Caki2 (cell line): ENCODE data around the gene PPP1R12B. TPM values are rescaled to one million over a fixed set of nuclear protein-coding genes. Genes with fewer than 3 reads are reported as not detected.

ENCODE experiments used
- DNase-seq: peaks from one replicate; pipeline ENCODE4 v3.0.0-alpha.2; 2015; ENCODE audit warnings: low read depth
- in situ Hi-C: cut with HindIII; loops from 2 replicates; pipeline ENCODE4 v1.10.0; 2016; ENCODE audit warnings: low sequenced_read_pairs, low pct_unique_long_range_greater_than_20kb, mixed read lengths
- total RNA-seq: library from RNA; depleted of rRNA; stranded (reverse); fragments of >200 nt; shearing (Covaris generic); gene quantifications from 2 replicates; pipeline ENCODE4 v1.2.3, GENCODE V29; 2014; ENCODE audit warnings: low replicate concordance; rRNA removed

The PPP1R12B gene
- total RNA-seq: 2.8 and 14.8 TPM in 2 replicates

- in situ Hi-C loops: no loop called here
- peak; percentile 98 for DNase-seq
Observed at GRCh38 chr1:202348509-202349205, at the start of gene PPP1R12B. TSS of gene PPP1R12B (plus strand) at chr1:202348699. CDS start at chr1:202348852, 153 bp downstream.

- no peak for DNase-seq
- in situ Hi-C loops: no loop called here
Observed at GRCh38 chr1:202302166-202302565, 46.3 kb upstream of the PPP1R12B start.

- in situ Hi-C loops: no loop called here
- DNase-seq: no peak
Observed at GRCh38 chr1:202304375-202304774, 44.1 kb upstream of the PPP1R12B start.

- in situ Hi-C loops: no loop called here
- DNase-seq: no peak
Observed at GRCh38 chr1:202305168-202305567, 43.3 kb upstream of the PPP1R12B start.

GRCh38 chr1:202306535-202307345, 41.8 kb upstream of the PPP1R12B start:
- in situ Hi-C loops: no loop called here
- no peak for DNase-seq

GRCh38 chr1:202310071-202310725, 38.3 kb upstream of the PPP1R12B start:
- in situ Hi-C loops: no loop called here
- DNase-seq: no peak

- in situ Hi-C loops: no loop called here
- DNase-seq: no peak
Observed at GRCh38 chr1:202310746-202311145, 37.8 kb upstream of the PPP1R12B start.

- no peak for DNase-seq
- in situ Hi-C loops: no loop called here
Observed at GRCh38 chr1:202311875-202312635, 36.4 kb upstream of the PPP1R12B start.

- in situ Hi-C loops: no loop called here
- DNase-seq: peak; percentile 57
Observed at GRCh38 chr1:202315576-202316168, 32.8 kb upstream of the PPP1R12B start.

- in situ Hi-C loops: no loop called here
- DNase-seq: no peak
Observed at GRCh38 chr1:202316186-202316585, 32.3 kb upstream of the PPP1R12B start.

GRCh38 chr1:202317941-202318925, 30.3 kb upstream of the PPP1R12B start:
- no peak for DNase-seq
- in situ Hi-C loops: no loop called here

- no peak for DNase-seq
- in situ Hi-C loops: no loop called here
Observed at GRCh38 chr1:202319381-202320080, 29.0 kb upstream of the PPP1R12B start.

- DNase-seq: no peak
- in situ Hi-C loops: no loop called here
Observed at GRCh38 chr1:202320081-202320405, 28.5 kb upstream of the PPP1R12B start.

GRCh38 chr1:202323731-202324130, 24.8 kb upstream of the PPP1R12B start:
- DNase-seq: no peak
- in situ Hi-C loops: no loop called here

GRCh38 chr1:202324646-202325045, 23.9 kb upstream of the PPP1R12B start:
- no peak for DNase-seq
- in situ Hi-C loops: no loop called here

GRCh38 chr1:202329891-202330290, 18.6 kb upstream of the PPP1R12B start:
- in situ Hi-C loops: no loop called here

GRCh38 chr1:202333861-202334260, 14.6 kb upstream of the PPP1R12B start:
- in situ Hi-C loops: no loop called here
- DNase-seq: no peak

More at GRCh38 chr1:202329891-202330290, 18.6 kb upstream of the PPP1R12B start:
- no peak for DNase-seq
